ENCODE results near the gene ZPBP.
"Not testable (repeated sequence)": the region's sequence is repeated elsewhere in the genome, so short reads cannot be mapped to it uniquely, and the experiment has no call there.

The ZPBP gene

GRCh38 chr7:50041165-50041564, 51.9 kb downstream of the ZPBP start:
- DNase-seq (ENCODE audit: low read depth) = not testable (repeated sequence)

GRCh38 chr7:50037086-50037485, 56.0 kb downstream of the ZPBP start:
- no peak for DNase-seq (ENCODE audit: low read depth)

GRCh38 chr7:50022991-50023390, 70.1 kb downstream of the ZPBP start:
- DNase-seq (ENCODE audit: low read depth) = no peak

- no peak for DNase-seq (ENCODE audit: low read depth)
Observed at GRCh38 chr7:50022451-50022850, 70.6 kb downstream of the ZPBP start.

- DNase-seq (ENCODE audit: low read depth) = no peak
Observed at GRCh38 chr7:49995681-49996080, 97.4 kb downstream of the ZPBP start.

GRCh38 chr7:49986191-49986590, 106.9 kb downstream of the ZPBP start:
- no peak for DNase-seq (ENCODE audit: low read depth)

- no peak for DNase-seq (ENCODE audit: low read depth)
Observed at GRCh38 chr7:49980465-49980864, 112.6 kb downstream of the ZPBP start.

GRCh38 chr7:49976238-49976637, 116.8 kb downstream of the ZPBP start:
- no peak for DNase-seq (ENCODE audit: low read depth)

GRCh38 chr7:49974035-49974434, 119.0 kb downstream of the ZPBP start:
- DNase-seq (ENCODE audit: low read depth) = no peak

GRCh38 chr7:49937608-49938007, 155.4 kb downstream of the ZPBP start:
- no peak for DNase-seq (ENCODE audit: low read depth)

GRCh38 chr7:49931627-49932026, 161.4 kb downstream of the ZPBP start:
- DNase-seq (ENCODE audit: low read depth) = no peak

GRCh38 chr7:49928787-49929186, 164.3 kb downstream of the ZPBP start:
- no peak for DNase-seq (ENCODE audit: low read depth)

GRCh38 chr7:49927631-49928030, 165.4 kb downstream of the ZPBP start:
- DNase-seq (ENCODE audit: low read depth) = no peak

- DNase-seq (ENCODE audit: low read depth) = no peak
Observed at GRCh38 chr7:49926720-49927119, 166.3 kb downstream of the ZPBP start.

GRCh38 chr7:49911909-49912308, 181.1 kb downstream of the ZPBP start:
- no peak for DNase-seq (ENCODE audit: low read depth)

- no peak for DNase-seq (ENCODE audit: low read depth)
Observed at GRCh38 chr7:49894543-49894942, 198.5 kb downstream of the ZPBP start.

GRCh38 chr7:49893131-49893530, 199.9 kb downstream of the ZPBP start:
- no peak for DNase-seq (ENCODE audit: low read depth)

GRCh38 chr7:49892481-49892880, 200.6 kb downstream of the ZPBP start:
- DNase-seq (ENCODE audit: low read depth) = no peak
